ENCODE results near the gene VSTM2B.

VSTM2B gene

GRCh38 chr19:29504454-29504853 lies 21.3 kb upstream of the VSTM2B start:
- TF ChIP-seq POU6F1 (CRISPR knock-in tag; IDR thresholded peaks at IDR 0.05; ENCODE audit: borderline replicate concordance, low read depth): no peak
- ATAC-seq: no peak

DNA sequence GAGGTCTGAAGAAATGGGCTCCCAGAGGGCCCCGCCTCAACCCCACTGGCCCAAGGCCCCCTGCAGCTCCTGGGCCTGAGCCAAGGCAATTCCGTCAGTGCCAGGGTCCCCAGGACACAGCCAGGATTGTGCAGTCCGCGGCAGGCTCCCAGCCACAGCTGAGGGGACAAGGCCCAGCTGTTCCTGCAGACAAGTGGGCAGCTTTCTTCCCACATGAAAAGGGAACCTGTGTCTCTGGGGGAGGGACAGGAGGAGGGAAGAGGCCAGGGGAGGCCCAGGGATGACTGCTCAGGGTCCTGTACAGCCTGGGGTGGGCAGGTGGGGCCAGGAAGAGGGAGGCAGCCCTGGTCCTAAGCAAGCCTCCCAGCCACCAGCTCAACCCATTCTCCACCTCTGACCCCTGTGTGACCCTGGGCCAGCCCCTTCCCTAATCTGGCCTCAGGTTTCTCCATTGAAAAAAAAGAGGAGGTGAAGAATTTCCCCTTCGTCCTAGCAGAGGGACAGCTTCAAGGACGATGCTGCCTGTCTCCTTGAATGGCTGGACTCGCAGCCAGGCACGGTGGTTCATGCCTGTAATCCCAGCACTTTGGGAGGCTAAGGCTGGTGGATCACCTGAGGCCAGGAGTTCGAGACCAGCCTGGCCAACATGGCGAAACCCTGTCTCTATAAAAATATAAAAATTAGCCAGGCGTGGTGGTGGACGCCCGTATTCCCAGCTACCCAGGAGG lies 20.5 kb upstream of the VSTM2B start:
- no peak for ATAC-seq
- no peak for TF ChIP-seq OSR1 (CRISPR knock-in tag; IDR thresholded peaks at IDR 0.05)
- TF ChIP-seq, protein P1, sequence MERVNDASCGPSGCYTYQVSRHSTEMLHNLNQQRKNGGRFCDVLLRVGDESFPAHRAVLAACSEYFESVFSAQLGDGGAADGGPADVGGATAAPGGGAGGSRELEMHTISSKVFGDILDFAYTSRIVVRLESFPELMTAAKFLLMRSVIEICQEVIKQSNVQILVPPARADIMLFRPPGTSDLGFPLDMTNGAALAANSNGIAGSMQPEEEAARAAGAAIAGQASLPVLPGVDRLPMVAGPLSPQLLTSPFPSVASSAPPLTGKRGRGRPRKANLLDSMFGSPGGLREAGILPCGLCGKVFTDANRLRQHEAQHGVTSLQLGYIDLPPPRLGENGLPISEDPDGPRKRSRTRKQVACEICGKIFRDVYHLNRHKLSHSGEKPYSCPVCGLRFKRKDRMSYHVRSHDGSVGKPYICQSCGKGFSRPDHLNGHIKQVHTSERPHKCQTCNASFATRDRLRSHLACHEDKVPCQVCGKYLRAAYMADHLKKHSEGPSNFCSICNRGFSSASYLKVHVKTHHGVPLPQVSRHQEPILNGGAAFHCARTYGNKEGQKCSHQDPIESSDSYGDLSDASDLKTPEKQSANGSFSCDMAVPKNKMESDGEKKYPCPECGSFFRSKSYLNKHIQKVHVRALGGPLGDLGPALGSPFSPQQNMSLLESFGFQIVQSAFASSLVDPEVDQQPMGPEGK (CRISPR knock-in tag; IDR thresholded peaks at IDR 0.05; ENCODE audit: borderline replicate concordance): no peak
- TF ChIP-seq, protein P2, sequence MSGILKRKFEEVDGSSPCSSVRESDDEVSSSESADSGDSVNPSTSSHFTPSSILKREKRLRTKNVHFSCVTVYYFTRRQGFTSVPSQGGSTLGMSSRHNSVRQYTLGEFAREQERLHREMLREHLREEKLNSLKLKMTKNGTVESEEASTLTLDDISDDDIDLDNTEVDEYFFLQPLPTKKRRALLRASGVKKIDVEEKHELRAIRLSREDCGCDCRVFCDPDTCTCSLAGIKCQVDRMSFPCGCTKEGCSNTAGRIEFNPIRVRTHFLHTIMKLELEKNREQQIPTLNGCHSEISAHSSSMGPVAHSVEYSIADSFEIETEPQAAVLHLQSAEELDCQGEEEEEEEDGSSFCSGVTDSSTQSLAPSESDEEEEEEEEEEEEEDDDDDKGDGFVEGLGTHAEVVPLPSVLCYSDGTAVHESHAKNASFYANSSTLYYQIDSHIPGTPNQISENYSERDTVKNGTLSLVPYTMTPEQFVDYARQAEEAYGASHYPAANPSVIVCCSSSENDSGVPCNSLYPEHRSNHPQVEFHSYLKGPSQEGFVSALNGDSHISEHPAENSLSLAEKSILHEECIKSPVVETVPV (CRISPR knock-in tag; IDR thresholded peaks at IDR 0.05): no peak
- no peak for TF ChIP-seq TOX (CRISPR knock-in tag; IDR thresholded peaks at IDR 0.05; ENCODE audit: borderline replicate concordance)
- TF ChIP-seq SNAI2 (CRISPR knock-in tag; IDR thresholded peaks at IDR 0.05): no peak

DNA sequence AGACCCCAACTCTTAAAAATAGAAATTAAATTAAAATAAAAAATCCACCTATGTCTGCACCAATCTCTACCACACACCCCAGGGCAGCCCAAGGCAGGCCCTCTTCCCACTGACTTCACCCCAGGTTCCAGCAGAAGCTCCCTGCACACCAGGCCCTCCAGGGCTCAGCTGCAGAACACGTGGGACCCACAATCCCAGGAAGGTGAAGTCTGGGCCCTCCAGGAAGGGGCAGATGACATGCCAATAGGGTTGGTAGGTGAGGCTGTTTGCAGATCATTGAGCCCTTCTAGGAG lies 19.2 kb upstream of the VSTM2B start:
- TF ChIP-seq OSR1 (CRISPR knock-in tag; IDR thresholded peaks at IDR 0.05) (no peak), POU6F1 (CRISPR knock-in tag; IDR thresholded peaks at IDR 0.05; ENCODE audit: borderline replicate concordance, low read depth) (no peak), TCF4 (CRISPR knock-in tag; IDR thresholded peaks at IDR 0.05; ENCODE audit: borderline replicate concordance) (no peak), GLIS3 (CRISPR knock-in tag; IDR thresholded peaks at IDR 0.05) (no peak), ZNF565 (CRISPR knock-in tag; conservative IDR thresholded peaks at IDR 0.05; ENCODE audit: low read depth) (no peak), ESRRG (CRISPR knock-in tag; IDR thresholded peaks at IDR 0.05) (no peak), ZNF70 (CRISPR knock-in tag; IDR thresholded peaks at IDR 0.05) (no peak), CREB5 (CRISPR knock-in tag; IDR thresholded peaks at IDR 0.05; ENCODE audit: low read depth) (no peak), ZC3H10 (CRISPR knock-in tag; IDR thresholded peaks at IDR 0.05) (no peak), ZFP3 (CRISPR knock-in tag; IDR thresholded peaks at IDR 0.05) (no peak), PPARA (CRISPR knock-in tag; IDR thresholded peaks at IDR 0.05; ENCODE audit: borderline replicate concordance) (no peak), BACH2 (CRISPR knock-in tag; IDR thresholded peaks at IDR 0.05; ENCODE audit: borderline replicate concordance) (no peak), ZNF8 (CRISPR knock-in tag; IDR thresholded peaks at IDR 0.05) (no peak), ARNTL (CRISPR knock-in tag; IDR thresholded peaks at IDR 0.05; ENCODE audit: borderline replicate concordance, low read depth) (no peak), SNAI2 (CRISPR knock-in tag; IDR thresholded peaks at IDR 0.05) (no peak), TOX (CRISPR knock-in tag; IDR thresholded peaks at IDR 0.05; ENCODE audit: borderline replicate concordance) (no peak), CSDC2 (CRISPR knock-in tag; IDR thresholded peaks at IDR 0.05) (no peak)
- TF ChIP-seq, protein P2 (CRISPR knock-in tag; IDR thresholded peaks at IDR 0.05): no peak
- TF ChIP-seq, protein P3, sequence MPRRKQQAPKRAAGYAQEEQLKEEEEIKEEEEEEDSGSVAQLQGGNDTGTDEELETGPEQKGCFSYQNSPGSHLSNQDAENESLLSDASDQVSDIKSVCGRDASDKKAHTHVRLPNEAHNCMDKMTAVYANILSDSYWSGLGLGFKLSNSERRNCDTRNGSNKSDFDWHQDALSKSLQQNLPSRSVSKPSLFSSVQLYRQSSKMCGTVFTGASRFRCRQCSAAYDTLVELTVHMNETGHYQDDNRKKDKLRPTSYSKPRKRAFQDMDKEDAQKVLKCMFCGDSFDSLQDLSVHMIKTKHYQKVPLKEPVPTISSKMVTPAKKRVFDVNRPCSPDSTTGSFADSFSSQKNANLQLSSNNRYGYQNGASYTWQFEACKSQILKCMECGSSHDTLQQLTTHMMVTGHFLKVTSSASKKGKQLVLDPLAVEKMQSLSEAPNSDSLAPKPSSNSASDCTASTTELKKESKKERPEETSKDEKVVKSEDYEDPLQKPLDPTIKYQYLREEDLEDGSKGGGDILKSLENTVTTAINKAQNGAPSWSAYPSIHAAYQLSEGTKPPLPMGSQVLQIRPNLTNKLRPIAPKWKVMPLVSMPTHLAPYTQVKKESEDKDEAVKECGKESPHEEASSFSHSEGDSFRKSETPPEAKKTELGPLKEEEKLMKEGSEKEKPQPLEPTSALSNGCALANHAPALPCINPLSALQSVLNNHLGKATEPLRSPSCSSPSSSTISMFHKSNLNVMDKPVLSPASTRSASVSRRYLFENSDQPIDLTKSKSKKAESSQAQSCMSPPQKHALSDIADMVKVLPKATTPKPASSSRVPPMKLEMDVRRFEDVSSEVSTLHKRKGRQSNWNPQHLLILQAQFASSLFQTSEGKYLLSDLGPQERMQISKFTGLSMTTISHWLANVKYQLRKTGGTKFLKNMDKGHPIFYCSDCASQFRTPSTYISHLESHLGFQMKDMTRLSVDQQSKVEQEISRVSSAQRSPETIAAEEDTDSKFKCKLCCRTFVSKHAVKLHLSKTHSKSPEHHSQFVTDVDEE (CRISPR knock-in tag; IDR thresholded peaks at IDR 0.05): no peak
- TF ChIP-seq, protein P1 (CRISPR knock-in tag; IDR thresholded peaks at IDR 0.05; ENCODE audit: borderline replicate concordance): no peak

More for the DNA sequence above, 19.2 kb upstream of the VSTM2B start:
- ATAC-seq: no peak

All from SK-N-SH treated with all-trans-retinoic acid at 6 μM for 48 hours (cell line).